Measurements from ENCODE around the gene DMRT2. TPM values are rescaled to one million over a fixed set of nuclear protein-coding genes. Genes with fewer than 3 reads are reported as not detected.
A peak's percentile ranks its signal among the peaks of the same experiment; 100 is the strongest.

DMRT2 gene
- total RNA-seq, 4 donors from 2014 or later: 0.58 to 1.6 (median 0.62) TPM; not detected in 1

DNA sequence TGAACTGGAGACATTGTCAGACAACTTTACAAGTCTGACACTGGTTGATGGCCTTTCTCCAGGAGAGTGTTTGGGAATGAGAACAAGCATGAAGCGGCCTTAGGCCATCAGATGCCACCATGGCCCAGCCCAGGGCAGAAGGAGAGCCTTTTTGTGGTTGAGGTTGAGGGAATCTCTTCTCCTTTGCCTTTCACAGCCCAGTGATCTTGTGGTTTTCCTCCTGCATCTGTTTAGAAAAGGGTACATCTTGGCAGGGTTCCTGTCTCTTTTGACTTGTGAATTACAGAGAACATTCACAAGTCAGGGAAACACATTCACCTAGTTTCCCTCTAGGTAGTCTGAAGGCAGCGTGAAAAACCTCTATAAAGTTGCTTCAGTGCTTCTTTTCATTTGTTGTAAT, 27.5 kb downstream of the DMRT2 start:
- TF ChIP-seq EP300 (IDR thresholded peaks at IDR 0.05) (no peak), POLR2AphosphoS5 (IDR thresholded peaks at IDR 0.05) (no peak), POLR2A (IDR thresholded peaks at IDR 0.05) (no peak)
- TF ChIP-seq, protein P1, sequence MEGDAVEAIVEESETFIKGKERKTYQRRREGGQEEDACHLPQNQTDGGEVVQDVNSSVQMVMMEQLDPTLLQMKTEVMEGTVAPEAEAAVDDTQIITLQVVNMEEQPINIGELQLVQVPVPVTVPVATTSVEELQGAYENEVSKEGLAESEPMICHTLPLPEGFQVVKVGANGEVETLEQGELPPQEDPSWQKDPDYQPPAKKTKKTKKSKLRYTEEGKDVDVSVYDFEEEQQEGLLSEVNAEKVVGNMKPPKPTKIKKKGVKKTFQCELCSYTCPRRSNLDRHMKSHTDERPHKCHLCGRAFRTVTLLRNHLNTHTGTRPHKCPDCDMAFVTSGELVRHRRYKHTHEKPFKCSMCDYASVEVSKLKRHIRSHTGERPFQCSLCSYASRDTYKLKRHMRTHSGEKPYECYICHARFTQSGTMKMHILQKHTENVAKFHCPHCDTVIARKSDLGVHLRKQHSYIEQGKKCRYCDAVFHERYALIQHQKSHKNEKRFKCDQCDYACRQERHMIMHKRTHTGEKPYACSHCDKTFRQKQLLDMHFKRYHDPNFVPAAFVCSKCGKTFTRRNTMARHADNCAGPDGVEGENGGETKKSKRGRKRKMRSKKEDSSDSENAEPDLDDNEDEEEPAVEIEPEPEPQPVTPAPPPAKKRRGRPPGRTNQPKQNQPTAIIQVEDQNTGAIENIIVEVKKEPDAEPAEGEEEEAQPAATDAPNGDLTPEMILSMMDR (IDR thresholded peaks at IDR 0.05): no peak
- WGBS, 2 donors (ENCODE audit: low coverage in 1 of 2): 88 to 100% methylated on average over 1 to 2 of the region's 2 CpGs
- no peak for ATAC-seq

DNA sequence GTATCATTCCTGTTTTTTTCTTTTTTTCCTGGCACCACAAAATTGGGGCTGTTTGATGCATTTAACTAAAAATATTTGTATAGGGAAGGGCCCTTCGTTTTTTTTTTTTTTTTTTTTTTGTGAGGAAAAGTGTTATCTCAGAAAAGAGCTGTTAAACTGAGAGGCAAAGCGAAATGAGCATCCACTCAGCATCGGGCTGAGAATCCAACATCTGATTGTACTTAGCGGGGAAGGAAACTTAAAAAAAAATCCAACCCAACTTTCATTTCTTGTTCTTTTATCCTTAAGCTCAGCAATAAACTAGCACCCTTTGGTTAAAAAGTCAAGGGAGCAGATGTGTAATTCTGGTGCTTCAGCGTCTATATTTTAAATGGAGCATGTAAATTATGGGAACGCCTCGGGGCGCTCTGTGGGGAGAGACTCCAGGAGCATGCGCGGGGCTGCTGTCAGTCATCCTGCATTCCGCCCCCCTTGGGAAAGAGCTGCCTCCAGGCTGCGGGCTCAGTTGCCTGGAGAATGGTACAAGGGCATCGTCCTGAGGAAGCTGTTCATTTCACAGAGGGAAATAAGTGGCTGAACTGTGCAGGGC, 33.3 kb downstream of the DMRT2 start:
- WGBS, 2 donors (ENCODE audit: low coverage in 1 of 2): 13% methylated on average over 8 to 9 of the region's 13 CpGs
- Histone ChIP-seq H3K4me1 (peaks cover 0 to 5% (median 0%) of the 10 kb centered on the region in 3 donors), H3K27ac (no peak overlapping the region), H3K9me3 (no peaks in the 10 kb centered on the region), H3K4me3 (peak overlapping the region in 1 of 2 donors; percentile 26), H3K36me3 (no peaks in the 10 kb centered on the region), H3K27me3 (peaks cover 17% of the 10 kb centered on the region)
- TF ChIP-seq EP300 (IDR thresholded peaks at IDR 0.05) (no peak), POLR2AphosphoS5 (IDR thresholded peaks at IDR 0.05) (no peak), POLR2A (IDR thresholded peaks at IDR 0.05) (no peak)
- TF ChIP-seq, protein P1 (IDR thresholded peaks at IDR 0.05): no peak
- no peak for ATAC-seq

More for the DNA sequence above, 27.5 kb downstream of the DMRT2 start:
- Histone ChIP-seq H3K9me3 (no peaks in the 10 kb centered on the region), H3K27ac (no peak overlapping the region), H3K4me1 (no peaks in the 10 kb centered on the region), H3K27me3 (peaks cover 28% of the 10 kb centered on the region), H3K36me3 (no peaks in the 10 kb centered on the region), H3K4me3 (no peak overlapping the region)

DNA sequence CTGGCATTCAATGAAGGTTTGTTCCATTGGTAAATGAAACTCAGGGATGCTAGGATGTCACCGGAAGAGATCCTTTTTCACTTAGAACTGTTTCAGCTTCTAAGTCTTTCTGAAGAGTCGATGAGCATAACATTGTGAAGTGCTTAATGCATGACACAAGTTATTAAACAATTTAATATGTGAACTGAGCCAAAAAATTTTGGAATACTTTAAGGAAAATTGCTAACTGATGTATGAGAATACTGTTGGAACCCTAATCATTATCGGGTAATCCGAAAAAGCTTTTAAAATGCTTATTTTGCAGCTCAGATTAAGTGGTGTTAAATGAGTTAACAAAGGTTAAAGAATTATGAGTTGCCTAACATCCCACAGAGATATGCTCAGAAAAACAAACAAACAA, 34.9 kb downstream of the DMRT2 start:
- Histone ChIP-seq H3K27me3 (peaks cover 8% of the 10 kb centered on the region), H3K27ac (no peak overlapping the region), H3K9me3 (no peaks in the 10 kb centered on the region), H3K4me1 (peaks cover 0 to 5% (median 0%) of the 10 kb centered on the region in 3 donors), H3K4me3 (no peak overlapping the region), H3K36me3 (no peaks in the 10 kb centered on the region)
- ATAC-seq: no peak
- WGBS, 2 donors (ENCODE audit: low coverage in 1 of 2): 55 to 66% methylated on average over 4 of the region's 4 CpGs
- TF ChIP-seq POLR2AphosphoS5 (IDR thresholded peaks at IDR 0.05) (no peak), POLR2A (IDR thresholded peaks at IDR 0.05) (no peak)
- TF ChIP-seq, protein P1 (IDR thresholded peaks at IDR 0.05): no peak

DNA sequence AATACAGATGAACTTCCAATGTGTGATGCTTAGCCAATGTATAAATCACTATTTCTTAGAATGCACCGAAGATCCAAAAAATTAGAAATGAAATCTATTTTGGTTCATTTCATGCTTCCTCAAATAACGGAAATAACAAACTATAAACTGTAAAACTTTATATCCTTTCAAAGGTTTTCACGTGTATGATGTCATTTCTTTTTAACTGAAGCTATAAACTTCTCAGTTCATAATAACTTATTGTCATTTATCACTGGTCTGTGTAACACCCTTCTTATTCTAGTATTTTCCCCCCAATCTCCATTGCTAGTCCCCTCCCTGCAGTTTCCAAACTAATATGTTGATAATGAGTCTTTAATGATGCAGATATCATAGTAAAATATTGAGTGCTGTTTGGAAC, 36.4 kb downstream of the DMRT2 start:
- Histone ChIP-seq H3K4me1 (peaks cover 0 to 5% (median 0%) of the 10 kb centered on the region in 3 donors), H3K27me3 (no peaks in the 10 kb centered on the region), H3K36me3 (no peaks in the 10 kb centered on the region), H3K4me3 (no peak overlapping the region), H3K9me3 (no peaks in the 10 kb centered on the region), H3K27ac (no peak overlapping the region)
- 52 to 74% methylated on average over 3 of the region's 3 CpGs for WGBS, 2 donors (ENCODE audit: low coverage in 1 of 2)
- TF ChIP-seq, protein P1 (IDR thresholded peaks at IDR 0.05): no peak
- TF ChIP-seq POLR2A (IDR thresholded peaks at IDR 0.05): no peak
- TF ChIP-seq EP300 (IDR thresholded peaks at IDR 0.05): no peak
- no peak for TF ChIP-seq POLR2AphosphoS5 (IDR thresholded peaks at IDR 0.05)
- ATAC-seq: no peak
